GM23338 (cell line): ENCODE results near the gene DNAJA3. TPM values are rescaled to one million over a fixed set of nuclear protein-coding genes. Genes with fewer than 3 reads are reported as not detected.

ENCODE experiments used
- ATAC-seq: fragments of 200-7000 bp; cut with Tn5 transposase; 3 replicates; pipeline ENCODE4 v1.9.1; 2020
- DNase-seq: peaks from one replicate; pipeline ENCODE4 v3.0.0-alpha.2; 2015; ENCODE audit warnings: low spot score
- H2AFZ ChIP-seq: fragments of 200-600 bp; sonication (generic); 2 replicates; pipeline ENCODE4 v1.8.0; 2016; ENCODE audit warnings: antibody characterized with exemption, mild to moderate bottlenecking, moderate library complexity
- H3F3A ChIP-seq: fragments of 200-600 bp; sonication (generic); replicated peaks from 2 replicates; pipeline ENCODE4 v1.8.0; 2017; ENCODE audit warnings: antibody characterized with exemption, mixed run types, low read depth
- H3K27ac ChIP-seq: fragments of 200-600 bp; sonication (generic); 2 replicates; pipeline ENCODE4 v1.6.1; 2016; ENCODE audit warnings: low read depth
- H3K27me3 ChIP-seq: fragments of 200-600 bp; sonication (generic); 2 replicates; pipeline ENCODE4 v1.8.0; 2016; ENCODE audit warnings: mild to moderate bottlenecking, mixed run types, moderate library complexity; ENCODE audit not compliant: insufficient read depth
- H3K36me3 ChIP-seq: fragments of 200-600 bp; sonication (generic); 2 replicates; pipeline ENCODE4 v1.8.0; 2016; ENCODE audit warnings: mild to moderate bottlenecking; ENCODE audit not compliant: insufficient read depth
- H3K4me1 ChIP-seq: fragments of 200-600 bp; sonication (generic); 2 replicates; pipeline ENCODE4 v1.8.0; 2016; ENCODE audit warnings: mild to moderate bottlenecking, moderate library complexity; ENCODE audit not compliant: insufficient read depth
- H3K4me2 ChIP-seq: fragments of 200-600 bp; sonication (generic); 2 replicates; pipeline ENCODE4 v1.7.1; 2017; ENCODE audit warnings: mixed run types
- H3K4me3 ChIP-seq: fragments of 200-600 bp; sonication (generic); 2 replicates; pipeline ENCODE4 v1.6.1; 2016; ENCODE audit warnings: mixed run types
- H3K79me2 ChIP-seq: fragments of 200-600 bp; sonication (generic); replicated peaks from 2 replicates; pipeline ENCODE4 v1.8.0; 2017; ENCODE audit warnings: mild to moderate bottlenecking; ENCODE audit not compliant: insufficient read depth
- H3K9me2 ChIP-seq: fragments of 200-600 bp; sonication (generic); 2 replicates; pipeline ENCODE4 v1.8.0; 2017; ENCODE audit not compliant: insufficient read depth
- H4K20me1 ChIP-seq: fragments of 200-600 bp; sonication (generic); replicated peaks from 2 replicates; pipeline ENCODE4 v1.8.0; 2017; ENCODE audit warnings: mild to moderate bottlenecking; ENCODE audit not compliant: insufficient read depth
- H3K27ac Mint-ChIP-seq: 2 replicates; pipeline ENCODE4 v1.8.0; 2020; ENCODE audit warnings: inconsistent platforms, mild to moderate bottlenecking, moderate library complexity, mixed read lengths
- H3K27me3 Mint-ChIP-seq: 3 replicates; pipeline ENCODE4 v1.8.0; 2022; ENCODE audit warnings: low read depth, mild to moderate bottlenecking, moderate library complexity, mixed read lengths, inconsistent platforms; ENCODE audit not compliant: insufficient read depth, poor library complexity
- H3K36me3 Mint-ChIP-seq: 3 replicates; pipeline ENCODE4 v1.8.0; 2021; ENCODE audit warnings: low read depth, mild to moderate bottlenecking, inconsistent platforms, moderate library complexity, mixed read lengths
- H3K4me1 Mint-ChIP-seq: 3 replicates; pipeline ENCODE4 v1.8.0; 2020; ENCODE audit warnings: mild to moderate bottlenecking, inconsistent platforms, mixed read lengths
- H3K4me3 Mint-ChIP-seq: 3 replicates; pipeline ENCODE4 v1.8.0; 2021; ENCODE audit warnings: moderate library complexity, mild to moderate bottlenecking, inconsistent platforms, mixed read lengths
- H3K9me3 Mint-ChIP-seq: 3 replicates; pipeline ENCODE4 v1.8.0; 2020; ENCODE audit warnings: moderate library complexity, mild to moderate bottlenecking, inconsistent platforms, mixed read lengths
- CREB1 ChIP-seq: fragments of 250-450 bp; sonication (Bioruptor Pico); IDR thresholded peaks from 2 replicates; pipeline ENCODE4 v1.5.0; 2020; ENCODE audit warnings: low read depth, mild to moderate bottlenecking, moderate library complexity
- CTCF ChIP-seq, 2 experiments: fragments of 200-600 bp in 1 of 2; sonication (generic) in 1 of 2; conservative IDR thresholded peaks; 2 replicates each; pipeline versions ENCODE4 v1.5.1 to v1.6.1; 2016 to 2017; ENCODE audit warnings: antibody characterized with exemption in 2 of 2, low read depth in 2 of 2, mild to moderate bottlenecking in 2 of 2, moderate library complexity in 1 of 2
- ETS1 ChIP-seq: IDR thresholded peaks from 2 replicates; pipeline ENCODE4 v1.6.1; 2016; ENCODE audit warnings: antibody characterized with exemption
- EZH2 ChIP-seq: fragments of 200-600 bp; sonication (generic); IDR thresholded peaks from one replicate; pipeline ENCODE4 v1.8.0; 2017; ENCODE audit warnings: antibody characterized with exemption, mild to moderate bottlenecking, low read depth; ENCODE audit not compliant: unreplicated experiment
- EZH2phosphoT487 ChIP-seq: fragments of 200-600 bp; sonication (generic); IDR thresholded peaks from one replicate; pipeline ENCODE4 v1.8.1; 2018; ENCODE audit warnings: antibody characterized with exemption; ENCODE audit not compliant: unreplicated experiment
- JUNB ChIP-seq: IDR thresholded peaks from one replicate; pipeline ENCODE4 v1.6.1; 2016; ENCODE audit warnings: antibody characterized with exemption; ENCODE audit not compliant: unreplicated experiment
- POLR2AphosphoS5 ChIP-seq: IDR thresholded peaks from 2 replicates; pipeline ENCODE4 v1.6.1; 2016; ENCODE audit warnings: antibody characterized with exemption, low read depth
- ZNF114 ChIP-seq: fragments of 250-450 bp; sonication (Bioruptor Pico); IDR thresholded peaks from 2 replicates; pipeline ENCODE4 v1.5.0; 2020; ENCODE audit warnings: mild to moderate bottlenecking, moderate library complexity
- ZNF331 ChIP-seq: fragments of 250-450 bp; sonication (Bioruptor Pico); IDR thresholded peaks from 2 replicates; pipeline ENCODE4 v1.5.0; 2020; ENCODE audit warnings: low read depth, mild to moderate bottlenecking, moderate library complexity
- ZNF462 ChIP-seq: fragments of 250-450 bp; sonication (Bioruptor Pico); IDR thresholded peaks from 2 replicates; pipeline ENCODE4 v1.5.0; 2020; ENCODE audit warnings: mild to moderate bottlenecking, moderate library complexity
- polyA plus RNA-seq: library from polyadenylated mRNA; unstranded; fragments of >200 nt; fragmentation: Nextera tagmentation; extraction: Ambion mirVana; gene quantifications from 2 replicates; pipeline ENCODE4 v1.2.1, GENCODE V29; 2016
- total RNA-seq: library from RNA; depleted of rRNA; stranded (reverse); fragments of >200 nt; shearing (Covaris generic); gene quantifications from 2 replicates; pipeline ENCODE4 v1.2.3, GENCODE V29; 2014

Gene DNAJA3
- total and polyA plus RNA-seq, 2 experiments from 2014 or later = 56.3 to 75.5 TPM

GRCh38 chr16:4474192-4474961 lies 48.7 kb downstream of the DNAJA3 start, which contains the start of gene NMRAL1 (continued):
- TF ChIP-seq POLR2AphosphoS5 (peak; percentile 79), ZNF331 (CRISPR knock-in tag) (no peak), ZNF114 (CRISPR knock-in tag) (no peak), EZH2phosphoT487 (no peak), ETS1 (peak; percentile 14; the same call in 1 of the 2 replicates), EZH2 (no peak), JUNB (no peak), CTCF (conservative IDR thresholded peaks at IDR 0.05; ENCODE audit: low read depth in 2 of 2) (peak in 1 of 2 experiments; percentile 18; a peak in 1 of 4 replicates)

GRCh38 chr16:4475880-4476788 lies 50.5 kb downstream of the DNAJA3 start, which contains the start of gene HMOX2:
Gene HMOX2, plus strand, starts transcription at chr16:4476398. Its CDS starts 29,127 bp downstream, at chr16:4505525.
- H3K4me1 ChIP-seq = peaks cover 6% of the 10 kb centered on the region
- no peaks in the 10 kb centered on the region for H3K9me2 ChIP-seq
- H2AFZ ChIP-seq = peak within 1 kb of the TSS; percentile 90
- peaks cover 48% of the 10 kb centered on the region for H3K79me2 ChIP-seq
- H3F3A ChIP-seq = peaks cover 20% of the 10 kb centered on the region
- DNase-seq (peak; percentile 94), ATAC-seq (peak; percentile 83)
- H4K20me1 ChIP-seq = no peaks in the 10 kb centered on the region
- H3K27me3 ChIP-seq = peaks cover 13% of the 10 kb centered on the region
- peaks cover 13% of the 10 kb centered on the region for H3K4me1 Mint-ChIP-seq
- H3K27me3 Mint-ChIP-seq = peaks cover 18% of the 10 kb centered on the region
- H3K9me3 Mint-ChIP-seq = peaks cover 18% of the 10 kb centered on the region
- H3K4me3 ChIP-seq = peak within 1 kb of the TSS; percentile 77
- H3K27ac Mint-ChIP-seq = 0 out of 2 replicates have a peak within 1 kb of the TSS, but pooled peaks have one; percentile 56
- peak within 1 kb of the TSS; percentile 92 for H3K4me2 ChIP-seq
- peaks cover 27% of the 10 kb centered on the region for H3K36me3 Mint-ChIP-seq
- no peak within 1 kb of the TSS for H3K27ac ChIP-seq
- H3K36me3 ChIP-seq = peaks cover 7% of the 10 kb centered on the region; the same call in 1 of the 2 replicates
- H3K4me3 Mint-ChIP-seq = peak within 1 kb of the TSS; percentile 73
- TF ChIP-seq EZH2 = no peak
- no peak for TF ChIP-seq ZNF462 (CRISPR knock-in tag)
- TF ChIP-seq CTCF (conservative IDR thresholded peaks at IDR 0.05; ENCODE audit: low read depth in 2 of 2) = peak in 1 of 2 experiments; percentile 45; a peak in 3 of 4 replicates
- peak; percentile 78 for TF ChIP-seq CREB1 (CRISPR knock-in tag)
- no peak for TF ChIP-seq ZNF331 (CRISPR knock-in tag)
